Vagina (tissue), 2 donors: Measurements from ENCODE around the gene OGDHL.
"Not testable (repeated sequence)": the region's sequence is repeated elsewhere in the genome, so short reads cannot be mapped to it uniquely, and the experiment has no call there.

Experiments
- CTCF ChIP-seq, 3 experiments: fragments of 450-650 bp in 2 of 3; fragments of 200-600 bp in 1 of 3; sonication (generic) in 1 of 3; IDR thresholded peaks; one replicate each; pipeline ENCODE4 v1.5.1; 2017 to 2019; ENCODE audit warnings: antibody characterized with exemption in 3 of 3, mild to moderate bottlenecking in 2 of 3, moderate library complexity in 2 of 3
- POLR2A ChIP-seq, 2 donors: fragments of 450-650 bp; IDR thresholded peaks; one replicate each; pipeline ENCODE4 v1.6.1; 2017; ENCODE audit warnings: antibody characterized with exemption in 2 of 2, mild to moderate bottlenecking in 2 of 2, moderate library complexity in 2 of 2

GRCh38 chr10:49772944-49773343 lies 10.8 kb upstream of the OGDHL start:
- TF ChIP-seq CTCF, POLR2A (IDR thresholded peaks at IDR 0.05): not testable (repeated sequence)
